ENCODE data around the gene BTNL8.

BTNL8 gene

GRCh38 chr5:180918380-180918779 lies 19.4 kb downstream of the BTNL8 start:
- H3K9me2 ChIP-seq (ENCODE audit: low read depth, low read length): no peaks in the 10 kb centered on the region
- H3K79me2 ChIP-seq (ENCODE audit: insufficient read depth, low read length): no peaks in the 10 kb centered on the region
- no peaks in the 10 kb centered on the region for H3K4me1 ChIP-seq (ENCODE audit: insufficient read depth, low read length, severe bottlenecking)
- 0 out of 2 replicates have a peak, but pooled peaks cover 3% of the 10 kb centered on the region for H3K9me3 ChIP-seq (ENCODE audit: low read length)
- H3K27me3 ChIP-seq (ENCODE audit: insufficient read depth, low read length): no peaks in the 10 kb centered on the region; the same call in 1 of the 2 replicates
- H3K4me2 ChIP-seq (ENCODE audit: low read length): no peak overlapping the region
- H3K36me3 ChIP-seq (ENCODE audit: insufficient read depth, low read length): no peaks in the 10 kb centered on the region; the same call in 1 of the 2 replicates
- no peak overlapping the region for H3K9ac ChIP-seq (ENCODE audit: low read length)
- H3K4me3 ChIP-seq (ENCODE audit: low read depth, low read length, poor library complexity, severe bottlenecking): no peak overlapping the region
- no peaks in the 10 kb centered on the region for H4K20me1 ChIP-seq (ENCODE audit: insufficient read depth, low read length)
- H3K27ac ChIP-seq (ENCODE audit: low read depth, low read length, poor library complexity, severe bottlenecking): no peak overlapping the region
- H2AFZ ChIP-seq (ENCODE audit: low read length): no peak overlapping the region
- TF ChIP-seq CTCF (IDR thresholded peaks at IDR 0.05; ENCODE audit: low read length) (no peak), EZH2 (IDR thresholded peaks at IDR 0.05; ENCODE audit: borderline replicate concordance, low read length) (no peak)
- no peaks in the 10 kb centered on the region for H3F3A ChIP-seq (ENCODE audit: insufficient read depth, low read length)

GRCh38 chr5:180920710-180921109 lies 21.8 kb downstream of the BTNL8 start:
- Histone ChIP-seq H3K9me2 (ENCODE audit: low read depth, low read length) (no peaks in the 10 kb centered on the region), H3F3A (ENCODE audit: insufficient read depth, low read length) (no peaks in the 10 kb centered on the region), H3K36me3 (ENCODE audit: insufficient read depth, low read length) (no peaks in the 10 kb centered on the region; the same call in 1 of the 2 replicates), H3K27ac (ENCODE audit: low read depth, low read length, poor library complexity, severe bottlenecking) (no peak overlapping the region), H3K79me2 (ENCODE audit: insufficient read depth, low read length) (no peaks in the 10 kb centered on the region), H3K27me3 (ENCODE audit: insufficient read depth, low read length) (no peaks in the 10 kb centered on the region; the same call in 1 of the 2 replicates), H3K4me3 (ENCODE audit: low read depth, low read length, poor library complexity, severe bottlenecking) (no peak overlapping the region), H3K9me3 (ENCODE audit: low read length) (peaks cover 7% of the 10 kb centered on the region; the same call in 1 of the 2 replicates), H3K9ac (ENCODE audit: low read length) (no peak overlapping the region), H2AFZ (ENCODE audit: low read length) (no peak overlapping the region), H4K20me1 (ENCODE audit: insufficient read depth, low read length) (no peaks in the 10 kb centered on the region), H3K4me2 (ENCODE audit: low read length) (no peak overlapping the region), H3K4me1 (ENCODE audit: insufficient read depth, low read length, severe bottlenecking) (no peaks in the 10 kb centered on the region)
- no peak for TF ChIP-seq EZH2 (IDR thresholded peaks at IDR 0.05; ENCODE audit: borderline replicate concordance, low read length)
- TF ChIP-seq CTCF (IDR thresholded peaks at IDR 0.05; ENCODE audit: low read length): no peak

GRCh38 chr5:180922932-180923331 lies 24.0 kb downstream of the BTNL8 start:
- no peak overlapping the region for H3K4me3 ChIP-seq (ENCODE audit: low read depth, low read length, poor library complexity, severe bottlenecking)
- H3K4me1 ChIP-seq (ENCODE audit: insufficient read depth, low read length, severe bottlenecking): no peaks in the 10 kb centered on the region
- H3K36me3 ChIP-seq (ENCODE audit: insufficient read depth, low read length): no peaks in the 10 kb centered on the region
- H3K9me3 ChIP-seq (ENCODE audit: low read length): peaks cover 7% of the 10 kb centered on the region; the same call in 1 of the 2 replicates
- no peak overlapping the region for H3K4me2 ChIP-seq (ENCODE audit: low read length)
- H2AFZ ChIP-seq (ENCODE audit: low read length): no peak overlapping the region
- no peak for TF ChIP-seq EZH2 (IDR thresholded peaks at IDR 0.05; ENCODE audit: borderline replicate concordance, low read length)
- no peak for TF ChIP-seq CTCF (IDR thresholded peaks at IDR 0.05; ENCODE audit: low read length)
- H3K9me2 ChIP-seq (ENCODE audit: low read depth, low read length): no peaks in the 10 kb centered on the region
- H3K9ac ChIP-seq (ENCODE audit: low read length): no peak overlapping the region
- H3F3A ChIP-seq (ENCODE audit: insufficient read depth, low read length): no peaks in the 10 kb centered on the region
- no peak overlapping the region for H3K27ac ChIP-seq (ENCODE audit: low read depth, low read length, poor library complexity, severe bottlenecking)
- no peaks in the 10 kb centered on the region for H4K20me1 ChIP-seq (ENCODE audit: insufficient read depth, low read length)
- no peaks in the 10 kb centered on the region for H3K79me2 ChIP-seq (ENCODE audit: insufficient read depth, low read length)
- H3K27me3 ChIP-seq (ENCODE audit: insufficient read depth, low read length): no peaks in the 10 kb centered on the region; the same call in 1 of the 2 replicates

Measured in OCI-LY1 (cell line).